GM21717 (cell line): ENCODE results near the gene RSBN1.
"Not testable (repeated sequence)": the region's sequence is repeated elsewhere in the genome, so short reads cannot be mapped to it uniquely, and the experiment has no call there.

ENCODE experiments used
- ATAC-seq: cut with Tn5 transposase; IDR thresholded peaks from one replicate; pipeline ENCODE4 v1.9.1; 2021; ENCODE audit warnings: mild to moderate bottlenecking, moderate library complexity; ENCODE audit not compliant: unreplicated experiment

Gene RSBN1

DNA sequence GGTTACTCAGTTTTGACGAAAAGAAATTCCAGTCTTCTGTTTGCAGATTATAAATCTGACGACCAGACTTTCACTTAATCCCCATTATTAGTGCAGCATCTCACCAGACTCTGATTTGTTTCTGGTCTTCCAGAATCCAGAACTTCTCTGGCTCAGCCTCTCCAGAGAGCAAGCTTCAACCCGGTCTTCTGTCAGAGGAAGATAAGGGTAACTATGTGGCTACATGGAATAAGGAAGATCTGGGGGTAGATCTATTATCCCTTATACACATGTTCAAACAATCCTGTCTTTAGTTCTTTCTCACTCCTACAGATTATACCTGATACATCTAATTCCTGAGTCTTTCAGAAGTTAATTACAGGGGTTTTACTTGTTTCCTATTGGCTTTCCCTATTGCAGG, 62.9 kb downstream of the RSBN1 start:
- ATAC-seq, result no peak

DNA sequence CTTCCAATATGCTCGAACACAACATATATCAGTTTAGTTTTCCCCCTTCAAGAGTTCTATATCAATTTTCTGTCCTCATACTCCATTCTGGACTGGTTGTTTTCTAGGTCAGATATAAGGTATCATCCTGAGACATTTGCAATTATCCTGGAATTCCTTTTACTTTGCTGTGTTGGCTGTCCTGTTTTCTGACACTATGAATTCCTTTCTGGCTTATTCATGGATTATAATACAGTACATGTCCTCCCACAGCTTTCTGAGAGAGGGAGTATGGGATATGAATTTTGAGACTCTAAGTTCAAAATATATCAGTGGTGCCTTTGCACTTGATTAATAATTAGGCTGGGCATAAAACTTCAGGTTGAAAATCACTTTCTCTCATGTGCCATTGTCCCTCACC, 64.9 kb downstream of the RSBN1 start:
- no peak for ATAC-seq

DNA sequence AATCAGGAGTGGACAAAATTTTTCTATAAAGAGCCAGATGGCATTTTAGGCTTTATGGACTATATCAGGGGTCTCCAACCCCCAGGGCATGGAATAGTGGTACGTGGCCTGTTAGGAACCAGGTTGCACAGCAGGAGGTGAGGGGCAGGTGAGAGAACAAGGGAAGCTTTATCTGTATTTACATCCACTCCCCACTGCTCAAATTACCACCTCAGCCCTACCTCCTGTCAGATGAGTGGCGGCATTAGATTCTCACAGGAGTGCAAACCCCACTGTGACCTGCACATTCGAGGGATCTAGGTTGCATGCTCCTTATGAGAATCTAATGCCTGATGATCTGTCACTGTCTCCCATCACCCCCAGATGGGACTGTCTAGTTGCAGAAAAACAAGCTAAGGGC, 66.9 kb downstream of the RSBN1 start:
- no peak for ATAC-seq

DNA sequence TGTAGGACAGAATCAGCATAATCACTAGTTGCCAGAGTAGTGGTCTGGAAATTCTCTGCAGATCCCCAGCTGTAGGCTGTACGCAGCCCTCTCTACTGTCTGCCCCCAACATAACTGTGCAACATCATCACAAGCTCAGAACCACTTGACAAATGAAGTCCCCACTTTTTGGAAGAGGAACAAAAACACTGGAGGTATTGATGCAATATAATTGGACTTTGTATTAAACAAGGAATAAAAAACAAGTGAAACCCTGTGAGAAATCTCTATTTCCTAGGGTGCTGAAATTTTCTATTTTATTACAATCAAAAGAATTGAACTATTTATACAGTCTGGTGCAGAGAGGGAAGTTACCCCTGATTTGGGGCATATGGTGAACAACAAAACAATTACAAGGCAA, 68.2 kb downstream of the RSBN1 start:
- ATAC-seq, result no peak

DNA sequence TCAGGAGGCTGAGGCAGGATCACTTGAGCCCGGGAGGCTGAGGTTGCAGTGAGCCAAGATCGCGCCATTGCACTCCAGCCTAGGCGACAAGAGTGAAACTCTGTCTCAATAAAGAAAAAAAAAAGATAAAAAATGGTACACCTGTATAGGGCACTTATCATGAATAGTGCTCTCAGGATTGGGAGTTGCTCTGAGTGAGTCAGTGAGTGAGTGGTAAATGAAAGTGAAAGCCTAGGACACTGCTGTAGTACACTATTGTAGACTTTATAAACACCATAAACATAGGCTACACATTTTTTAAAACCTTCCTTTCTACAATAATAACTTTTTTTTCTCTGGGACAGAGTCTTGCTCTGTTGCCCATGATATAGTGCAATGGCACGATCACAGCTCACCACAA, 69.8 kb downstream of the RSBN1 start:
- ATAC-seq, result peak; percentile 83

DNA sequence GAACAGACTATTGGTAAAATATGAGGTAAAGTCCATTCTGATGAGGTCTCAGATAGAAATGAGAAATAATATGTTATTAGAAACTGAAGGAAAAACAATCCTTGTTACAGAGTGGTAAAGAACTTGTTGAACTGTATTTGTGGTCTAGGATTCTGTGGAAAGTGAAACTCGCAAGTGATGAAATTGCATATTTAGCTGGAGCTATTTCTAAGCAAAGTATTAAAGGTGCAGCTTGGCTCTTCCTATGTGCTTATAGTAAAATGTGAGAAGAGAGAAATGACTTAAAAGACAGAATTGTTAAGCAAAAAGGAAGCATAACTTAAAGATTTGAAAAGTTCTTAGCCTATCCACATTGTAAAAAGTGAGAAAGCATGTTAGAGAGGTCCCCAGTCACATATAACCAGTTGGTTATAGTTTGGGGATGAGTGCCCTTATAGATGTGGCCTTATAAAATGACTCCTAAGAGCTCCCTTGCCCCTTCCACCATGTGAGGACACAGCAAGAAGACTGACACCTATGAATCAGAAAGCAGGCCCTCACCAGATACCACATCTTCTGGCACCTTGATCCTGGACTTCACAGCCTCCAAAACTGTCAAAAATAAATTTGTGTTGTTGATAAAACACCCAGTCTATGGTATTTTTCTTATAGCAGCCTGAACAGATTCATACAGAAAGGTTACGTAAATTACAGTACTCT, 77.8 kb downstream of the RSBN1 start:
- ATAC-seq, result no peak

DNA sequence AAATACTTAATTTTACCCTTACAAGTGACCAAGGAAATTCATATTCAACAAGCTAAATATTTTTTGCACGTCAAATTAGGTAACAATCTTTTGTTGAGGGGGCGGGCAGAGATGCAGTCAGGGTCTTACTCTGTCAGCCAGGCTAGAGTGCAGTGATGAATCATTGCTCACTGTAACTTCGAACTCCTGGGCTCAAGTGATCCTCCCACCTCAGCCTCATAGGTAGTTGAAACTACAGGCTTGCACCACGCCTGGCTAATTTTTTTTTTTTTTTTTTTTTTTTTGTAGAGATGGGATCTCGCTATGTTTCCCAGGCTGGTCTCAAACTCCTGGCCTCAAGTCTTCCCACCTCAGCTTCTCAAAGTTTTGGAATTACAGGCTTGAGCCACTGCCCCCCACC, 79.5 kb downstream of the RSBN1 start:
- no peak for ATAC-seq

DNA sequence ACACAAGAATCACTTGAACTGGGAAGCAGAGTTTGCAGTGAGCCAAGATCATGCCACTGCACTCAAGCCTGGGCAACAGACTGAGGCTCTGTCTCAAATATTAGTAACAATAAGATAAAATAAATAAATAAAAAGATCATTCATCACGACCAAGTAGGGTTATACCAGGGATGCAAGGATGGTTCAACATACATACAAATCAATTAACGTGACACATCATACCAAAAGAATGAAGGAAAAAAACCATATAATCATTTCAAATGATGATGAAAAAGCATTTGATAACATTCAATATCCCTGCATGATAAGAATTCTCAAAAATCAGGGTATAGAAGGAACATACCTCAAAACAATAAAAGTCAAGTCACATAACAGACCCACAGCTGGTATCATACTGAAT, 91.3 kb downstream of the RSBN1 start:
- ATAC-seq, result no peak

DNA sequence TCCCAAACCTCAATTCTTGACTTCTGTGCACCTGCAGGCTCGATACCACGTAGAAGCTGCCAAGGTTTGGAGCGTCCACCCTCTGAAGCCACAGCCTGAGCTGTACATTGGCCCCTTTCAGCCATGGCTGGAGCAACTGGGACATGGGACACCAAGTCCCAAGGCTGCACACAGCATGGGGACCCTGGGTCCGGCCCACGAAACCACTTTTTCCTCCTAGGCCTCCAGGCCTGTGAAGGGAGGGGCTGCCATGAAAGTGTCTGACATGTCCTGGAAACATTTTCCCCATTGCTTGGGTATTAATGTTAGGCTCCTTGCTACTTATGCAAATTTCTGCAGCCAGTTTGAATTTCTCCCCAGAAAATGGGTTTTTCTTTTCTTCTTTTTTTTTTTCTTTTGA, 93.7 kb downstream of the RSBN1 start:
- ATAC-seq, result not testable (repeated sequence)

DNA sequence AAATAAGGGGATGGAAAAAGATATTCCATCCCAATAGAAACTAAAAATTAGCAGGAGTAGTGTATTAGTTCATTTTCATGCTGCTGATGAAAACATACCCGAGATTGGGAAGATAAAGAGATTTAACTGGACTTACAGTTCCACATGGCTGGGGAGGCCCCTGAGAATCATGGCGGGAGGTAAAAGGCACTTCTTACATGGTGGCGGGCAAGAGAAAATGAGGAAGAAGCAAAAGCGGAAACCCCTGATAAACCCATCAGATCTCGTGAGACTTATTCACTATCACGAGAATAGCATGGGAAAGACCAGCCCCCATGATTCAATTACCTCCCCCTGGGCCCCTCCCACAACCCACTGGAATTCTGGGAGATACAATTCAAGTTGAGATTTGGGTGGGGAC, 94.8 kb downstream of the RSBN1 start:
- ATAC-seq, result not testable (repeated sequence)

DNA sequence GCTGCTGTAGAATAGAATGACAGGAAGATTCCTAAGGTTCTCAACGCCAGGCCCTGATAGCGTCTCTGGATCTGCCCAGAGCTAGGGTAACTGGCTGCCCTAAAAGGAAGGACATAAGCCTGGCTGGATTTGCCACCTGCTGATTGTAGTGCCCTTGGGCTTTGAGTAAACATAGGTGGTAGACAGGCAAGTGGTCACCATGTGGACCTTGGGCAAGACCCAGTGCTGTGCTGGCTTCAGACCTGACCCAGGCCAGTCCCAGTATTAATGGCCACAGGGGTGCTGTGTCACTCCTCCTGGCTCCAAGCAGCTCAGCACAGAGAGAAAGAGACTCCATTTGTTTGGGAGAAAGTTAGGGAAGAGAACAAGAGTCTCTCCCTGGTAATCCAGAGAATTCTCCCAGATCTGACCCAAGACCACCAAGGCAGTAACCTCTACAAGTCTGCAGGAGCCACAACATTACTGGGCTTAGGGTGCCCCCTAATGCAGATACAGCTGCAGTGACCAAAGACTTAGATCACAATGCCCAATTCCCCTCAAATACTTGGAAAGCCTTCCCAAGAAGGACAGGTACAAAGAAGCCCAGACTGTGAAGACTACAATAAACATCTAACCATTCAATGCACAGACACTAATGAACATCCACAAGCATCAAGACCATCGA, 97.5 kb downstream of the RSBN1 start:
- ATAC-seq, result no peak
